Activated naive CD4-positive, alpha-beta T cell treated with anti-CD3 and anti-CD28 coated beads, Interleukin-2, amount 50 U/mL, for 16 hours (primary cell): Measurements from ENCODE around the gene SH3TC1.
A peak's percentile ranks its signal among the peaks of the same experiment; 100 is the strongest.

ENCODE experiments used
- DNase-seq: peaks from one replicate; pipeline ENCODE4 v3.0.0-alpha.2; 2020

SH3TC1 gene

GRCh38 chr4:8198906-8199593, at the start of gene SH3TC1:
Gene SH3TC1, plus strand, starts transcription at chr4:8199290. Its CDS starts 5,905 bp downstream, at chr4:8205195.
- peak; percentile 48 for DNase-seq

- no peak for DNase-seq
Observed at GRCh38 chr4:8149664-8150063, 49.4 kb upstream of the SH3TC1 start.

- DNase-seq, result no peak
Observed at GRCh38 chr4:8150152-8151090, 48.7 kb upstream of the SH3TC1 start.

- no peak for DNase-seq
Observed at GRCh38 chr4:8151165-8151650, 47.9 kb upstream of the SH3TC1 start.

GRCh38 chr4:8152090-8152864, 46.8 kb upstream of the SH3TC1 start:
- no peak for DNase-seq

GRCh38 chr4:8152865-8153257, 46.2 kb upstream of the SH3TC1 start:
- no peak for DNase-seq

GRCh38 chr4:8153441-8153840, 45.6 kb upstream of the SH3TC1 start:
- no peak for DNase-seq

- DNase-seq, result no peak
Observed at GRCh38 chr4:8155048-8155447, 44.0 kb upstream of the SH3TC1 start.

- DNase-seq, result no peak
Observed at GRCh38 chr4:8155660-8156421, 43.2 kb upstream of the SH3TC1 start.

- no peak for DNase-seq
Observed at GRCh38 chr4:8156617-8157016, 42.5 kb upstream of the SH3TC1 start.

GRCh38 chr4:8157496-8157895, 41.6 kb upstream of the SH3TC1 start:
- DNase-seq, result no peak

- no peak for DNase-seq
Observed at GRCh38 chr4:8157944-8158709, 41.0 kb upstream of the SH3TC1 start.

- DNase-seq, result peak; percentile 98
Observed at GRCh38 chr4:8158710-8159536, 40.2 kb upstream of the SH3TC1 start, which contains the start of gene ABLIM2. Gene ABLIM2, minus strand, starts transcription at chr4:8158813. Its CDS starts 124 bp downstream, at chr4:8158689.

GRCh38 chr4:8159537-8160232, 39.4 kb upstream of the SH3TC1 start:
- no peak for DNase-seq

GRCh38 chr4:8160233-8160560, 38.9 kb upstream of the SH3TC1 start:
- DNase-seq, result no peak

GRCh38 chr4:8160572-8160971, 38.5 kb upstream of the SH3TC1 start:
- DNase-seq, result no peak

GRCh38 chr4:8162625-8163024, 36.5 kb upstream of the SH3TC1 start:
- DNase-seq, result no peak

GRCh38 chr4:8163026-8163425, 36.1 kb upstream of the SH3TC1 start:
- no peak for DNase-seq

- no peak for DNase-seq
Observed at GRCh38 chr4:8163436-8164193, 35.5 kb upstream of the SH3TC1 start.
